SK-N-SH (cell line): ENCODE results near the gene RREB1. TPM values are rescaled to one million over a fixed set of nuclear protein-coding genes. Genes with fewer than 3 reads are reported as not detected.

Source experiments
- CTCF ChIA-PET: fragments of 300-600, 350-600 bp; formaldehyde crosslinking; extraction: SDS; loops from one replicate; lab custom pipeline; 2021; lab: Yijun Ruan, JAX
- POLR2A ChIA-PET: fragments of 350-600 bp; sonication (Branson Sonifier 250); formaldehyde crosslinking; extraction: SDS; loops from one replicate; lab custom pipeline; 2020; ENCODE audit warnings: antibody characterized with exemption, inconsistent platforms; lab: Yijun Ruan, JAX
- DNase-seq: peaks from one replicate; pipeline ENCODE4 v3.0.0; 2012
- H2AFZ ChIP-seq: fragments of 200-600 bp; sonication (generic); 2 replicates; pipeline ENCODE4 v1.8.1; 2016; ENCODE audit warnings: antibody characterized with exemption, mild to moderate bottlenecking, low read depth
- H3F3A ChIP-seq: fragments of 200-600 bp; sonication (generic); replicated peaks from 2 replicates; pipeline ENCODE3; 2016; ENCODE audit warnings: antibody characterized with exemption, mild to moderate bottlenecking; ENCODE audit not compliant: insufficient read depth
- H3K27ac ChIP-seq, 2 experiments: fragments of 200-500 bp in 1 of 2; fragments of 200-600 bp in 1 of 2; sonication (Bioruptor generic) in 1 of 2; sonication (generic), shearing (Covaris generic) in 1 of 2; 2 replicates each; pipeline versions ENCODE4 v1.5.1 to v1.6.1; 2014 to 2016; ENCODE audit warnings: low read depth in 2 of 2, inconsistent platforms in 1 of 2, low read length in 1 of 2, mild to moderate bottlenecking in 1 of 2, mixed read lengths in 1 of 2
- H3K27me3 ChIP-seq: fragments of 200-600 bp; sonication (generic), shearing (Covaris generic); 2 replicates; pipeline ENCODE4 v1.6.1; 2016; ENCODE audit warnings: mixed run types; ENCODE audit not compliant: insufficient read depth
- H3K36me3 ChIP-seq, 2 experiments: fragments of 200-500 bp in 1 of 2; fragments of 200-600 bp in 1 of 2; sonication (Bioruptor generic) in 1 of 2; sonication (generic) in 1 of 2; replicated peaks in 1 of 2; 2 replicates each; pipeline versions ENCODE3 to v1.5.1; 2014 to 2016; ENCODE audit warnings: low read length in 1 of 2, mild to moderate bottlenecking in 1 of 2; ENCODE audit not compliant: insufficient read depth in 2 of 2, control insufficient read depth in 1 of 2
- H3K4me1 ChIP-seq, 2 experiments: fragments of 200-500 bp in 1 of 2; fragments of 200-600 bp in 1 of 2; sonication (Bioruptor generic) in 1 of 2; sonication (generic), shearing (Covaris generic) in 1 of 2; 2 replicates each; pipeline versions ENCODE4 v1.5.1 to v1.6.1; 2014 to 2016; ENCODE audit warnings: low read depth in 1 of 2, low read length in 1 of 2, mixed run types in 1 of 2; ENCODE audit not compliant: insufficient read depth in 2 of 2, control insufficient read depth in 1 of 2
- H3K4me2 ChIP-seq: fragments of 200-600 bp; sonication (generic), shearing (Covaris generic); 2 replicates; pipeline ENCODE4 v1.6.1; 2017; ENCODE audit warnings: mixed run types
- H3K4me3 ChIP-seq, 2 experiments: fragments of 200-500 bp in 1 of 2; fragments of 200-600 bp in 1 of 2; sonication (Bioruptor generic) in 1 of 2; sonication (generic), shearing (Covaris generic) in 1 of 2; 2 replicates each; pipeline versions ENCODE4 v1.5.1 to v1.8.1; 2014 to 2016; ENCODE audit warnings: low read depth in 2 of 2, inconsistent platforms in 1 of 2, low read length in 1 of 2, mild to moderate bottlenecking in 1 of 2, mixed read lengths in 1 of 2, moderate library complexity in 1 of 2
- H3K79me2 ChIP-seq: fragments of 200-600 bp; sonication (generic); 2 replicates; pipeline ENCODE4 v1.8.1; 2017; ENCODE audit warnings: mild to moderate bottlenecking; ENCODE audit not compliant: insufficient read depth
- H3K9ac ChIP-seq: fragments of 200-600 bp; sonication (generic); 2 replicates; pipeline ENCODE4 v1.6.1; 2017; ENCODE audit warnings: mixed run types
- H3K9me2 ChIP-seq: fragments of 200-600 bp; sonication (generic); 2 replicates; pipeline ENCODE4 v1.6.1; 2017; ENCODE audit warnings: mixed run types
- H3K9me3 ChIP-seq: fragments of 200-600 bp; sonication (generic); 2 replicates; pipeline ENCODE4 v1.6.1; 2017; ENCODE audit warnings: mixed run types, mild to moderate bottlenecking, moderate library complexity
- H4K20me1 ChIP-seq: fragments of 200-600 bp; sonication (generic); 2 replicates; pipeline ENCODE4 v1.6.1; 2017; ENCODE audit warnings: mild to moderate bottlenecking, mixed run types; ENCODE audit not compliant: insufficient read depth
- ELF1 ChIP-seq: IDR thresholded peaks from 2 replicates; pipeline ENCODE4 v1.4.0; 2012
- EP300 ChIP-seq, 2 experiments: IDR thresholded peaks; 2 replicates each; pipeline versions ENCODE4 v1.4.0 to v1.6.1; 2012; ENCODE audit warnings: borderline replicate concordance in 1 of 2, low read depth in 1 of 2, low read length in 1 of 2
- FOXM1 ChIP-seq: IDR thresholded peaks from 2 replicates; pipeline ENCODE4 v1.4.0; 2012; ENCODE audit warnings: low read depth, mild to moderate bottlenecking
- GABPA ChIP-seq: IDR thresholded peaks from 2 replicates; pipeline ENCODE4 v1.4.0; 2012; ENCODE audit warnings: low read depth, mild to moderate bottlenecking
- GATA2 ChIP-seq: sonication (generic); formaldehyde crosslinking; IDR thresholded peaks from 2 replicates; pipeline ENCODE4 v1.5.0; 2020; ENCODE audit warnings: mild to moderate bottlenecking, missing genetic modification reagents
- JUND ChIP-seq: IDR thresholded peaks from 2 replicates; pipeline ENCODE4 v1.4.0; 2012
- MEF2A ChIP-seq: IDR thresholded peaks from 2 replicates; pipeline ENCODE4 v1.4.0; 2012; ENCODE audit warnings: low read depth, borderline replicate concordance
- MXI1 ChIP-seq: IDR thresholded peaks from 2 replicates; pipeline ENCODE4 v1.6.1; 2012; ENCODE audit warnings: mild to moderate bottlenecking, low read depth, low read length, improper control_type of control experiment
- NRF1 ChIP-seq: IDR thresholded peaks from 2 replicates; pipeline ENCODE4 v1.6.1; 2012; ENCODE audit warnings: low read depth, mild to moderate bottlenecking, low read length
- SIN3A ChIP-seq: IDR thresholded peaks from 2 replicates; pipeline ENCODE4 v1.6.1; 2012; ENCODE audit warnings: low read depth, mild to moderate bottlenecking, low read length, moderate library complexity, borderline replicate concordance
- SMC3 ChIP-seq: IDR thresholded peaks from 2 replicates; pipeline ENCODE4 v1.6.1; 2012; ENCODE audit warnings: low read depth, low read length, improper control_type of control experiment
- TAF1 ChIP-seq: IDR thresholded peaks from 2 replicates; pipeline ENCODE4 v1.6.1; 2012; ENCODE audit warnings: low read depth, mild to moderate bottlenecking, low read length, moderate library complexity, borderline replicate concordance
- TEAD4 ChIP-seq: IDR thresholded peaks from 2 replicates; pipeline ENCODE4 v1.4.0; 2012; ENCODE audit warnings: mild to moderate bottlenecking, borderline replicate concordance; ENCODE audit not compliant: insufficient read depth
- YY1 ChIP-seq: IDR thresholded peaks from 2 replicates; pipeline ENCODE4 v1.4.0; 2012; ENCODE audit warnings: low read depth, mild to moderate bottlenecking
- WGBS: methylation state at CpG from one replicate; pipeline ENCODE4 v1.1.6; 2017; ENCODE audit warnings: low lambda C conversion rate; 5-methylcytosine and 5-hydroxymethylcytosine counted together
- polyA plus RNA-seq, 3 experiments: library from polyadenylated mRNA; depleted of rRNA; stranded (reverse); fragments of >200 nt; gene quantifications; 2 replicates each; pipeline ENCODE4 v1.2.3, GENCODE V29; 2012
- TF ChIP-seq, protein P1 (sequence below): IDR thresholded peaks from 2 replicates; pipeline ENCODE4 v1.4.0; 2012; ENCODE audit warnings: low read depth, borderline replicate concordance
- TF ChIP-seq, protein P2 (sequence below): IDR thresholded peaks from 2 replicates; pipeline ENCODE4; 2012
- TF ChIP-seq, protein P3 (sequence below): fragments of 150-350 bp; IDR thresholded peaks from 2 replicates; pipeline ENCODE4 v1.6.1; 2017; ENCODE audit warnings: antibody characterized with exemption, low read length, low read depth, borderline replicate concordance
- TF ChIP-seq, protein P4 (sequence below): IDR thresholded peaks from 2 replicates; pipeline ENCODE4 v1.4.0; 2012; ENCODE audit warnings: low read depth
- TF ChIP-seq, protein P5 (sequence below): fragments of 200-600 bp; sonication (generic); IDR thresholded peaks from 2 replicates; pipeline ENCODE4 v1.6.1; 2017; ENCODE audit warnings: antibody characterized with exemption, mild to moderate bottlenecking, moderate library complexity

RREB1 gene
- polyA plus RNA-seq, 1 of the 3 experiments (the other 2 are of a cell fraction), result 2.0 TPM

DNA sequence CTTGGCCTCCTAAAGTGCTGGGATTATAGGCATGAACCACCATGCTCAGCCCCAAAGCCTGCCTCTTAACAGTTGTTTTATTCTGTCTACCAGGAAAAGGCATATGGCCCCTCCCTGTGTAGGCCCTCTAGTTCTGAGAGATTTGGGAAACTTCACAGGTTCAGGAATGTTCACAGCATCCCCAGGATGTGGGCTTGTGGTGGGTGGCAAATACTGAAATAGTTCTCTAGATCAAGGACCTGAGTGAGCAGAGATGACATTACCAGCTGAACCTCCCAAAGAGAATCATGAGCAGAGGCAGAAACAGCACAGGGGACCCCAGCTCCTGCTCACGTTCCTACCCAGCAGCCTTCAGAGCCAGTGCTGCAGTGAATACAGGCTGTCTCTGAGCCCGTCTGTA is 105.7 kb downstream of the RREB1 start:
- ChIA-PET CTCF (interaction anchor here (2.7 kb wide), 1 partner anchor 30 kb away, joined by 9 read pairs; no protein-coding TSS in a partner anchor), POLR2A (no interaction called here)
- TF ChIP-seq, protein P1, sequence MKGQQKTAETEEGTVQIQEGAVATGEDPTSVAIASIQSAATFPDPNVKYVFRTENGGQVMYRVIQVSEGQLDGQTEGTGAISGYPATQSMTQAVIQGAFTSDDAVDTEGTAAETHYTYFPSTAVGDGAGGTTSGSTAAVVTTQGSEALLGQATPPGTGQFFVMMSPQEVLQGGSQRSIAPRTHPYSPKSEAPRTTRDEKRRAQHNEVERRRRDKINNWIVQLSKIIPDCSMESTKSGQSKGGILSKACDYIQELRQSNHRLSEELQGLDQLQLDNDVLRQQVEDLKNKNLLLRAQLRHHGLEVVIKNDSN, result no peak
- TF ChIP-seq YY1 (no peak), TEAD4 (no peak), SMC3 (no peak), EP300 (IDR thresholded peaks at IDR 0.05; ENCODE audit: borderline replicate concordance in 1 of 2, low read depth in 1 of 2, low read length in 1 of 2) (no peak), JUND (no peak), NRF1 (no peak), ELF1 (no peak), SIN3A (no peak), MXI1 (no peak), TAF1 (no peak), GATA2 (CRISPR knock-in tag) (no peak), FOXM1 (no peak), MEF2A (no peak), GABPA (no peak)
- TF ChIP-seq, protein P2, sequence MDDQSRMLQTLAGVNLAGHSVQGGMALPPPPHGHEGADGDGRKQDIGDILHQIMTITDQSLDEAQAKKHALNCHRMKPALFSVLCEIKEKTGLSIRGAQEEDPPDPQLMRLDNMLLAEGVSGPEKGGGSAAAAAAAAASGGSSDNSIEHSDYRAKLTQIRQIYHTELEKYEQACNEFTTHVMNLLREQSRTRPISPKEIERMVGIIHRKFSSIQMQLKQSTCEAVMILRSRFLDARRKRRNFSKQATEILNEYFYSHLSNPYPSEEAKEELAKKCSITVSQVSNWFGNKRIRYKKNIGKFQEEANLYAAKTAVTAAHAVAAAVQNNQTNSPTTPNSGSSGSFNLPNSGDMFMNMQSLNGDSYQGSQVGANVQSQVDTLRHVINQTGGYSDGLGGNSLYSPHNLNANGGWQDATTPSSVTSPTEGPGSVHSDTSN, result no peak
- TF ChIP-seq, protein P3, sequence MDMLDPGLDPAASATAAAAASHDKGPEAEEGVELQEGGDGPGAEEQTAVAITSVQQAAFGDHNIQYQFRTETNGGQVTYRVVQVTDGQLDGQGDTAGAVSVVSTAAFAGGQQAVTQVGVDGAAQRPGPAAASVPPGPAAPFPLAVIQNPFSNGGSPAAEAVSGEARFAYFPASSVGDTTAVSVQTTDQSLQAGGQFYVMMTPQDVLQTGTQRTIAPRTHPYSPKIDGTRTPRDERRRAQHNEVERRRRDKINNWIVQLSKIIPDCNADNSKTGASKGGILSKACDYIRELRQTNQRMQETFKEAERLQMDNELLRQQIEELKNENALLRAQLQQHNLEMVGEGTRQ, result no peak
- TF ChIP-seq, protein P4, sequence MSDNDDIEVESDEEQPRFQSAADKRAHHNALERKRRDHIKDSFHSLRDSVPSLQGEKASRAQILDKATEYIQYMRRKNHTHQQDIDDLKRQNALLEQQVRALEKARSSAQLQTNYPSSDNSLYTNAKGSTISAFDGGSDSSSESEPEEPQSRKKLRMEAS, result no peak
- TF ChIP-seq, protein P5, sequence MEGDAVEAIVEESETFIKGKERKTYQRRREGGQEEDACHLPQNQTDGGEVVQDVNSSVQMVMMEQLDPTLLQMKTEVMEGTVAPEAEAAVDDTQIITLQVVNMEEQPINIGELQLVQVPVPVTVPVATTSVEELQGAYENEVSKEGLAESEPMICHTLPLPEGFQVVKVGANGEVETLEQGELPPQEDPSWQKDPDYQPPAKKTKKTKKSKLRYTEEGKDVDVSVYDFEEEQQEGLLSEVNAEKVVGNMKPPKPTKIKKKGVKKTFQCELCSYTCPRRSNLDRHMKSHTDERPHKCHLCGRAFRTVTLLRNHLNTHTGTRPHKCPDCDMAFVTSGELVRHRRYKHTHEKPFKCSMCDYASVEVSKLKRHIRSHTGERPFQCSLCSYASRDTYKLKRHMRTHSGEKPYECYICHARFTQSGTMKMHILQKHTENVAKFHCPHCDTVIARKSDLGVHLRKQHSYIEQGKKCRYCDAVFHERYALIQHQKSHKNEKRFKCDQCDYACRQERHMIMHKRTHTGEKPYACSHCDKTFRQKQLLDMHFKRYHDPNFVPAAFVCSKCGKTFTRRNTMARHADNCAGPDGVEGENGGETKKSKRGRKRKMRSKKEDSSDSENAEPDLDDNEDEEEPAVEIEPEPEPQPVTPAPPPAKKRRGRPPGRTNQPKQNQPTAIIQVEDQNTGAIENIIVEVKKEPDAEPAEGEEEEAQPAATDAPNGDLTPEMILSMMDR, result no peak
- no peaks in the 10 kb centered on the region for H3K9me3 ChIP-seq
- WGBS, result 64% methylated on average over 2 of the region's 2 CpGs
- H3K27ac ChIP-seq, result no peak overlapping the region
- no peak for DNase-seq
- no peak overlapping the region for H2AFZ ChIP-seq
- H3K9me2 ChIP-seq, result no peaks in the 10 kb centered on the region
- H3K4me2 ChIP-seq, result no peak overlapping the region
- H3K4me3 ChIP-seq, result no peak overlapping the region
- H4K20me1 ChIP-seq, result no peaks in the 10 kb centered on the region
- no peaks in the 10 kb centered on the region for H3K79me2 ChIP-seq
- H3F3A ChIP-seq, result no peaks in the 10 kb centered on the region
- peaks cover 0 to 18% of the 10 kb centered on the region in 2 experiments; a peak in 2 of 4 replicates for H3K4me1 ChIP-seq
- no peak overlapping the region for H3K9ac ChIP-seq
- peaks cover 25 to 35% of the 10 kb centered on the region in 2 experiments for H3K36me3 ChIP-seq
- H3K27me3 ChIP-seq, result no peaks in the 10 kb centered on the region
